Neuron (in vitro differentiated cells): ENCODE data around the gene TDRD9.
"Not testable (repeated sequence)": the region's sequence is repeated elsewhere in the genome, so short reads cannot be mapped to it uniquely, and the experiment has no call there.

Experiments
- H2AFZ ChIP-seq: one replicate; pipeline ENCODE4 v1.6.1; 2013; ENCODE audit warnings: low read depth, mild to moderate bottlenecking, inconsistent platforms, low read length, moderate library complexity
- H3K27me3 ChIP-seq: one replicate; pipeline ENCODE4 v1.6.1; 2013; ENCODE audit warnings: low read length; ENCODE audit not compliant: insufficient read depth
- H3K36me3 ChIP-seq: one replicate; pipeline ENCODE4 v1.6.1; 2013; ENCODE audit warnings: low read length; ENCODE audit not compliant: insufficient read depth
- H3K4me1 ChIP-seq: one replicate; pipeline ENCODE4 v1.6.1; 2013; ENCODE audit warnings: low read length; ENCODE audit not compliant: insufficient read depth
- H3K4me3 ChIP-seq: 2 replicates; pipeline ENCODE4 v1.5.1; 2013; ENCODE audit warnings: mild to moderate bottlenecking, low read length, moderate library complexity
- H3K9me3 ChIP-seq: one replicate; pipeline ENCODE4 v1.6.1; 2013; ENCODE audit warnings: low read length

The TDRD9 gene

GRCh38 chr14:103886304-103887169 lies 41.7 kb upstream of the TDRD9 start:
- H3K4me3 ChIP-seq, result no peak overlapping the region
- peaks cover 20% of the 10 kb centered on the region for H3K27me3 ChIP-seq
- H3K9me3 ChIP-seq, result no peaks in the 10 kb centered on the region
- H3K36me3 ChIP-seq, result no peaks in the 10 kb centered on the region
- no peak overlapping the region for H2AFZ ChIP-seq
- no peaks in the 10 kb centered on the region for H3K4me1 ChIP-seq

GRCh38 chr14:103887170-103887501 lies 41.1 kb upstream of the TDRD9 start:
- Histone ChIP-seq H3K4me3 (no peak overlapping the region), H3K9me3 (no peaks in the 10 kb centered on the region), H3K36me3 (no peaks in the 10 kb centered on the region), H3K27me3 (peaks cover 19% of the 10 kb centered on the region), H2AFZ (no peak overlapping the region), H3K4me1 (no peaks in the 10 kb centered on the region)

GRCh38 chr14:103887557-103888115 lies 40.6 kb upstream of the TDRD9 start:
- peaks cover 14% of the 10 kb centered on the region for H3K27me3 ChIP-seq
- H3K36me3 ChIP-seq, result no peaks in the 10 kb centered on the region
- H2AFZ ChIP-seq, result no peak overlapping the region
- H3K9me3 ChIP-seq, result no peaks in the 10 kb centered on the region
- no peak overlapping the region for H3K4me3 ChIP-seq
- H3K4me1 ChIP-seq, result no peaks in the 10 kb centered on the region

GRCh38 chr14:103889002-103889312 lies 39.3 kb upstream of the TDRD9 start:
- H3K4me3 ChIP-seq, H3K36me3 ChIP-seq, H3K9me3 ChIP-seq, H2AFZ ChIP-seq, H3K27me3 ChIP-seq, H3K4me1 ChIP-seq: not testable (repeated sequence)

- Histone ChIP-seq H3K9me3 (no peaks in the 10 kb centered on the region), H3K36me3 (no peaks in the 10 kb centered on the region), H3K4me3 (no peak overlapping the region), H2AFZ (no peak overlapping the region), H3K27me3 (peaks cover 7% of the 10 kb centered on the region), H3K4me1 (no peaks in the 10 kb centered on the region)
Observed at GRCh38 chr14:103889313-103890051, 38.8 kb upstream of the TDRD9 start.

- H3K36me3 ChIP-seq, result no peaks in the 10 kb centered on the region
- no peak overlapping the region for H2AFZ ChIP-seq
- H3K27me3 ChIP-seq, result peaks cover 7% of the 10 kb centered on the region
- no peaks in the 10 kb centered on the region for H3K9me3 ChIP-seq
- no peak overlapping the region for H3K4me3 ChIP-seq
- no peaks in the 10 kb centered on the region for H3K4me1 ChIP-seq
Observed at GRCh38 chr14:103890052-103890371, 38.2 kb upstream of the TDRD9 start.

- Histone ChIP-seq H3K4me3 (no peak overlapping the region), H3K27me3 (peaks cover 6% of the 10 kb centered on the region), H3K4me1 (no peaks in the 10 kb centered on the region), H3K36me3 (no peaks in the 10 kb centered on the region), H2AFZ (no peak overlapping the region), H3K9me3 (no peaks in the 10 kb centered on the region)
Observed at GRCh38 chr14:103890821-103891666, 37.2 kb upstream of the TDRD9 start.

GRCh38 chr14:103891667-103892215 lies 36.5 kb upstream of the TDRD9 start:
- Histone ChIP-seq H2AFZ (no peak overlapping the region), H3K4me1 (no peaks in the 10 kb centered on the region), H3K4me3 (no peak overlapping the region), H3K36me3 (no peaks in the 10 kb centered on the region), H3K9me3 (no peaks in the 10 kb centered on the region), H3K27me3 (no peaks in the 10 kb centered on the region)

- Histone ChIP-seq H2AFZ (no peak overlapping the region), H3K9me3 (no peaks in the 10 kb centered on the region), H3K36me3 (no peaks in the 10 kb centered on the region), H3K27me3 (no peaks in the 10 kb centered on the region), H3K4me3 (no peak overlapping the region), H3K4me1 (no peaks in the 10 kb centered on the region)
Observed at GRCh38 chr14:103892247-103892646, 36.0 kb upstream of the TDRD9 start.

- Histone ChIP-seq H2AFZ (no peak overlapping the region), H3K9me3 (peaks cover 7% of the 10 kb centered on the region), H3K4me1 (no peaks in the 10 kb centered on the region), H3K4me3 (no peak overlapping the region), H3K27me3 (peaks cover 3% of the 10 kb centered on the region), H3K36me3 (no peaks in the 10 kb centered on the region)
Observed at GRCh38 chr14:103894034-103894722, 34.1 kb upstream of the TDRD9 start.

- H3K9me3 ChIP-seq, result peaks cover 7% of the 10 kb centered on the region
- H3K36me3 ChIP-seq, result no peaks in the 10 kb centered on the region
- H3K4me3 ChIP-seq, result no peak overlapping the region
- no peaks in the 10 kb centered on the region for H3K4me1 ChIP-seq
- no peak overlapping the region for H2AFZ ChIP-seq
- peaks cover 3% of the 10 kb centered on the region for H3K27me3 ChIP-seq
Observed at GRCh38 chr14:103894723-103895059, 33.6 kb upstream of the TDRD9 start.

- Histone ChIP-seq H3K36me3 (no peaks in the 10 kb centered on the region), H3K27me3 (peaks cover 3% of the 10 kb centered on the region), H3K4me1 (no peaks in the 10 kb centered on the region), H2AFZ (no peak overlapping the region), H3K9me3 (peaks cover 7% of the 10 kb centered on the region), H3K4me3 (no peak overlapping the region)
Observed at GRCh38 chr14:103896578-103896977, 31.7 kb upstream of the TDRD9 start.
